Duodenal mucosa (tissue), 2 donors: ENCODE results near the gene SF3A1.

Experiments used
- H3K27ac ChIP-seq: one replicate; pipeline ENCODE4 v1.7.0; 2013; ENCODE audit warnings: low read depth, low read length
- H3K27me3 ChIP-seq, 2 donors: one replicate each; pipeline ENCODE4 v1.7.0; 2013; ENCODE audit warnings: low read length in 2 of 2, control low read depth in 1 of 2; ENCODE audit not compliant: insufficient read depth in 2 of 2, control insufficient read depth in 1 of 2
- H3K36me3 ChIP-seq, 2 donors: one replicate each; pipeline ENCODE4 v1.7.0; 2013; ENCODE audit warnings: low read length in 2 of 2, control low read depth in 1 of 2; ENCODE audit not compliant: insufficient read depth in 2 of 2, control insufficient read depth in 1 of 2
- H3K4me1 ChIP-seq, 2 donors: one replicate each; pipeline ENCODE4 v1.7.0; 2013; ENCODE audit warnings: low read length in 2 of 2, control low read depth in 1 of 2; ENCODE audit not compliant: insufficient read depth in 2 of 2, control insufficient read depth in 1 of 2
- H3K4me3 ChIP-seq, 2 donors: one replicate each; pipeline ENCODE4 v1.7.0; 2013; ENCODE audit warnings: low read length in 2 of 2, low read depth in 1 of 2
- H3K9ac ChIP-seq, 2 donors: one replicate each; pipeline ENCODE4 v1.7.0; 2013; ENCODE audit warnings: low read length in 2 of 2, low read depth in 1 of 2
- H3K9me3 ChIP-seq, 2 donors: one replicate each; pipeline ENCODE4 v1.7.0; 2013; ENCODE audit warnings: low read length in 2 of 2, control low read depth in 1 of 2; ENCODE audit not compliant: control insufficient read depth in 1 of 2

SF3A1 gene

DNA sequence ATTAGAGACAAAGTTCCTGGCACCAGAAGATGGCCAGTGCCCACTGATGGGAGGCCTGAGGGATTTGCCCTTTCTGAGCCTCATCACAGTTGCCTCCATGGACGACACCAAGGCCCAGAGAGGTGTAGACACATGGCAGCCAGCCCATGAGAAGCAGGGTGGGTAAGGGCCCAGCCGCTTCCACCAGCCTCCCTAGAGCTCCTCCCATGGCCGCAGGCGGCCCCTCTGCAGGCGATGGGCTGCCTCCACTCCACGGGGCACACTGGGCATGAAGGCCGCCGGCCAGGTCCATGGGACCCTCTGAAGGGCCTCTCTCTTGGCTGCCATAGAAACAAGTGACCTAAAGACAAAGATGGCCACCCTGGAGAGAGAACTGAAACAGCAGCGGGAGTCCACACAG lies 14.6 kb upstream of the SF3A1 start:
- no peaks in the 10 kb centered on the region for H3K27me3 ChIP-seq
- no peak overlapping the region for H3K27ac ChIP-seq
- H3K9me3 ChIP-seq, result no peaks in the 10 kb centered on the region
- H3K4me3 ChIP-seq, result no peak overlapping the region
- H3K4me1 ChIP-seq, result no peaks in the 10 kb centered on the region
- no peak overlapping the region for H3K9ac ChIP-seq
- peaks cover 0 to under 1% of the 10 kb centered on the region in 2 donors for H3K36me3 ChIP-seq

DNA sequence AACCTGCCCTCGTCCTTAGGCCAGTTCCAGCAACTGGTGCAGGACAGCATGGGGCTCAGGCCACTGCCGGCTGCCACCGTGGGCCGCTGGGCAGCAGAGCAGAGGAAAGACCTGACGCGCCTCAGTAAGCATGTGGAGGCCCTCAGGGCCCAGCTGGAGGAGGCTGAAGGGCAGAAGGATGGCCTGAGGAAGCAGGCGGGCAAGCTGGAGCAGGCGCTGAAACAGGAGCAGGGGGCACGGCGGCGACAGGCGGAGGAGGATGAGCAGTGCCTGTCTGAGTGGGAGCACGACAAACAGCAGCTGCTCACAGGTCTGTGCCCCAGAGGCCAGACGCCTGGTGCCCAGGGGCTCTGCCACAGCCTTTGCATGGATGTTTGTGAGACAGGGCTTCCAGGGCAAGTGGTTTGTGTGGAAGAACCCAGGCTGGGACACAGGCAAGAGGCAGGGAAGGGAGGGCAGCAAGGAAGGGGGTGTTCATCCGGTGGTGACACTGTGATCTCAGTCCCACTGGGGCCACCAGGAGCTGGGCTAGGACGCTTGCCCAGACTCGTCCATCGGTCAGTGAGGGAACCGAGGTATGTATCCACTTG lies 14.0 kb upstream of the SF3A1 start:
- H3K9me3 ChIP-seq, result no peaks in the 10 kb centered on the region
- no peak overlapping the region for H3K27ac ChIP-seq
- no peaks in the 10 kb centered on the region for H3K27me3 ChIP-seq
- no peaks in the 10 kb centered on the region for H3K4me1 ChIP-seq
- H3K36me3 ChIP-seq, result peaks cover 0 to 4% of the 10 kb centered on the region in 2 donors
- H3K9ac ChIP-seq, result no peak overlapping the region
- H3K4me3 ChIP-seq, result no peak overlapping the region

DNA sequence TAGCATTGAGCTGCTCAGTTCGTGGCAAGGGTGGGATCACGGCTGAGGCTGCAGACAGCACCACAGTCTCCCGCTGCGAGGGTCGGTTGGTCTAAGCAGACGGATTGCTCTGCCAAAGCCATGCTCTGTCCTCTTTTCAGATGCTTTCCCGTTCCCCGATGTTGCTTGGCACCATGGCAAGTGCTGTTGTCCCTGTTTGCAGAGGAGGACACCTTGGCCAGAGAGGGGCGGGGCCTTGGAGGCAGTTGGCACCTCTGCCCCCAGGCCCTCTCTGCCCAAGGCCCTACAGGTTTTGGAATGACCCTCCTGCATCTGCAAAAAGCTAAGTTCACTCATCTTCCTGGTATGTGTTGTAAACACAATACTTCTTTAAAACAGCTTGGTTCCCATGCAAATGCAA lies 11.7 kb upstream of the SF3A1 start:
- Histone ChIP-seq H3K36me3 (peaks cover 0 to 4% of the 10 kb centered on the region in 2 donors), H3K27me3 (no peaks in the 10 kb centered on the region), H3K9me3 (no peaks in the 10 kb centered on the region), H3K4me3 (no peak overlapping the region), H3K9ac (no peak overlapping the region), H3K4me1 (no peaks in the 10 kb centered on the region), H3K27ac (no peak overlapping the region)

DNA sequence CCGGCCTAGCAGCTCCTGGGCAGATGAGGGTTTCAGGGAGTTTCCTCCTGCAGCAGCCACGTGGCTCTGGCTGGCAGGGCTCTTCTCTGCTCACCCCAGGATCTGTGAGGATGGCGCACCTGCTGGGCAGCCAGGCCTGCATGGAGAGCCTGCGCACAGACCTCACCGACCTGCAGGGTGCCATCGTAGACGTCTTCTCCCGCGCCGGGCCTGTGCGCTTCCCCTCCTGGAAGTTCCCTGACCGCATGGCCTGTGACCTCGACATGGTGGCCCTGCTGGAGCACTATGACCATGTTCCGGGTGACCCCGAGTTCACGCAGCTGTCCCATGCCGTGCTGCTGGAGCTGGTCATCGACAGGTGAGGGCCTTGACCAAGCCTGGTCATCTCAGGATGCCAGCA lies 9.2 kb upstream of the SF3A1 start:
- Histone ChIP-seq H3K4me1 (no peaks in the 10 kb centered on the region), H3K9me3 (no peaks in the 10 kb centered on the region), H3K27me3 (no peaks in the 10 kb centered on the region), H3K36me3 (peaks cover 0 to 4% of the 10 kb centered on the region in 2 donors), H3K27ac (no peak overlapping the region), H3K4me3 (no peak overlapping the region), H3K9ac (no peak overlapping the region)

DNA sequence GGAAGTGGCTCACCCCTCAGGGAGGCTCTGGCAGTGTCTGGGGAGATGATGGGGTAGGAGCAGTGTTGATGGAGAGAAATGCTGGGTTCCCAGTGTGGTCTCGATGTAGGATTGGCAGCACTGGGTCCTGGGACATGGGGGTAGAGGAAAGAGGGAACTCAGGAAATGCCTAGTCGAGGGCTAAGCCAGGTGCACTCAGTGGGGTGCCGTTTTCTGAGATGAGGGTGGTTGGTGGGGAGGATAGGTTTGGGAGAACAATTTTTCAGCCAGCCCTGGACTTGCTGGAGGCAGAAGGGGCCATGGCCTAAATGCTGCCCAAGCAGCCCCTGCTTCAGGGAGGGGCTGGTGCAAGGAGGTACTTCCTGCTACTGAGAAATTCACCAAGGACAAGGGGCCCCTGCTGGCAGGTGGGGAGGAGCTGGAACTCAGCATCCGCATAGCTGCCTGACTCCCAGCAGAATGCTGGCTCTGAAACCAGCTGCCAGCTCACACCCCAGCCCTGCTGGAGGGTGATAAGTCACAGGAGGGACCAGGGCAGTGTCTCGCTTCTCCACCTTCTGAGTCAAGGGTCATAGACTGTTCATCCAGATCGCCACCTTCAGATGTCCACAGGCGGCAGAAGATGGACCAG lies 6.1 kb upstream of the SF3A1 start:
- H3K4me1 ChIP-seq, result no peaks in the 10 kb centered on the region
- H3K9me3 ChIP-seq, result no peaks in the 10 kb centered on the region
- H3K4me3 ChIP-seq, result no peak overlapping the region
- H3K9ac ChIP-seq, result no peak overlapping the region
- H3K36me3 ChIP-seq, result peaks cover 0 to 4% of the 10 kb centered on the region in 2 donors
- H3K27ac ChIP-seq, result no peak overlapping the region
- H3K27me3 ChIP-seq, result no peaks in the 10 kb centered on the region

DNA sequence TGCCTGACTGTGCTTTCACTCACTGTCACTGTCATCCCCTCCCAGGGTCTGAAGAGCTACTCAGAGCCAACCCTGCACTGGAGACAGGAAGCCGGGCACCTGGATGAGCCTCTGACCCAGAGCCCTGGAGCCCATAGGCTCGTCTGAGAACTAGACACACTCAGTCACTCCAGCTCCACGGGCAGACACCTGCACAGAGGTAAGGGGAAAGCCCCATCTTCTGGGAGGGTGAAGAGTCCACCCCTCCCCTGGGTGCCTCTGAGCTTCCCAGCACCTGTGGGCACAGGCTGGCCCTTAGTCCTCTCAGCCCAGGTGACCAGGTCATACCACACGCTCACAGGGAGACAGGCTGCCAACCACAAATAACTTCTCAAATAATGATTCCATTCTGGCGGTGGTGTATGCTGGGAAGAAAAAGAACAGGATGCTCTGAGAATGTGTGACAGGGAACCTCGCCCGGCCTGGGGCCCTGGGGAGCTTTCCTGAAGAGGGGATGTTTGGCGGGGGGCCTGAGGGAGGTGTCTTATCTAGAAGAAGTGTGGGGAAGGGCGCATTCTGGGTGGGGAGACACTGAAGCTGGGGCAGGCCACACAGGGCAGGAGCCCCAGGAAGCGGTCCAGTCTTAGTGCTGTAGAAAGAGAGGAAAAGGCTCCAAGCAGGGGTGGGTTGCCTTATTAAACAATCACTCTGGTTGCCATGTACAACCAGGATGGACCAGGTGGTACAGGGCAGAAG lies 5.4 kb upstream of the SF3A1 start:
- no peak overlapping the region for H3K4me3 ChIP-seq
- no peak overlapping the region for H3K27ac ChIP-seq
- H3K9ac ChIP-seq, result no peak overlapping the region
- H3K36me3 ChIP-seq, result peaks cover 0 to 4% of the 10 kb centered on the region in 2 donors
- H3K27me3 ChIP-seq, result no peaks in the 10 kb centered on the region
- H3K4me1 ChIP-seq, result peaks cover 2 to 3% of the 10 kb centered on the region in 2 donors
- no peaks in the 10 kb centered on the region for H3K9me3 ChIP-seq

DNA sequence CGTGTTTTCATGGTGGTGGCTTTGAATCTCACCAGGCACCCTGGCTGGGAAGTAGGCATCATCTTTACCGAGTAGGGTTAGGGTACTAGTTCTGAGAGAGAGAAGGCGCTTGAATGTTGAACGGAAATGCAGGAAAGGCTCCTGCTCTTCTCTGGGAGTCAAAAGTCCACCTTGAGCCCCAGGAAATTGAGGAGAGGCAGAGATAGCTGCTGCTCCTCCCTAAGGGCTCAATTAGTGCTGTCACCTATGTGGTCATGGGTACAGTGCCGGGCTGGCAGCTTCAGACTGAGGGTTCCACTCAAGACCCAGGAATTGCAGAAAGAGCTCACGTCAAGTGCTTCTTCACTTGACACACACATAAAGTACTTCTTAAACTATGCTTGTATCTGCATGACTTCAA lies 1.8 kb upstream of the SF3A1 start:
- H3K9ac ChIP-seq, result no peak overlapping the region
- no peaks in the 10 kb centered on the region for H3K9me3 ChIP-seq
- H3K27me3 ChIP-seq, result no peaks in the 10 kb centered on the region
- peaks cover 4% of the 10 kb centered on the region in 2 donors for H3K36me3 ChIP-seq
- no peak overlapping the region for H3K27ac ChIP-seq
- peaks cover 23 to 29% of the 10 kb centered on the region in 2 donors for H3K4me1 ChIP-seq
- no peak overlapping the region for H3K4me3 ChIP-seq

DNA sequence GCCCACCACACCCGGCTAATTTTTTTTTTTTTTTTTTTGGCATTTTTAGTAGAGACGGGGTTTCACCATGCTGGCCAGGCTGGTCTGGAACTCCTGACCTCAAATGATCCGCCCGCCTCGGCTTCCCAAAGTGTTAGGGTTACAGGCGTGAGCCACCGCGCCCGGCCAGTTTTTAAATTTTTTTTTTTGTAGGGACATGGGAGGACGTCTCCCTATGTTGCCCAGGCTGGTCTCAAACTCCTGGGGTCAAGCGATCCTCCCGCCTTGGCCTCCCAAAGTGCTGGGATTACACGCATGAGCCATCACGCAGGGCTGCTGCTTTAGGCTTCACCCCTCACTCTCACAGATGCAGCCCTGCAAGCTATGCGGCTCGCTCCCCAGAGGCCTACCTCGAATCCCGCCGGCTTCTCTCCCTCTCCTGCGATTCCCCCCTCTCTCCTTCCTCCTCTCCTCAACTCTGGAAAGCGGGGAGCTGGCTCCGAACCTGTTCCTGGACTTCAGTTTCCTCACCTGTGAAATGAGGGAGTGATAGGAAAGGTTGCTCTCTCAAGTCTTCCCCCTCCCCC lies 1.0 kb upstream of the SF3A1 start:
- Histone ChIP-seq H3K9ac (no peak overlapping the region), H3K27me3 (no peaks in the 10 kb centered on the region), H3K27ac (no peak overlapping the region), H3K4me1 (peaks cover 23 to 29% of the 10 kb centered on the region in 2 donors), H3K4me3 (no peak overlapping the region), H3K9me3 (no peaks in the 10 kb centered on the region), H3K36me3 (peaks cover 5 to 8% of the 10 kb centered on the region in 2 donors)

DNA sequence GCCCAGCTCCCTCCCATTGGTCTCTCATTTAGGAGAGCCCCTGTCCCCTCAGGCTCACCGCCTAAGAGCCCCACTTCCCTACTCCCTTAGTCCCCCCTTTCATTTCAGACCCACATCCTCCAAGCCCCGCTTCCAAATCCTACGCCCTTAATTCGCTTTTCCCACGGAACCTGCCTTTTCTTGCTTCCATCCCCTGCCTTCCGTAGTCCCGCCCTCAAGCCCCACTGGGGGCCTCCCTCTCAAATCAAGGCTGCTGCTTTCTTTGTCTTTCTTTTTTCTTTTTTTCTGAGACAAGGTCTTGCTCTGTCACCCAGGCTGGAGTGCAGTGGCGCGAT lies 509 bp upstream of the SF3A1 start:
- Histone ChIP-seq H3K27me3 (no peaks in the 10 kb centered on the region), H3K9ac (peak overlapping the region; percentile 70 to 89), H3K4me3 (peak overlapping the region; percentile 95 to 96), H3K4me1 (peaks cover 23 to 29% of the 10 kb centered on the region in 2 donors), H3K9me3 (no peaks in the 10 kb centered on the region), H3K36me3 (peaks cover 10 to 14% of the 10 kb centered on the region in 2 donors), H3K27ac (no peak overlapping the region)

DNA sequence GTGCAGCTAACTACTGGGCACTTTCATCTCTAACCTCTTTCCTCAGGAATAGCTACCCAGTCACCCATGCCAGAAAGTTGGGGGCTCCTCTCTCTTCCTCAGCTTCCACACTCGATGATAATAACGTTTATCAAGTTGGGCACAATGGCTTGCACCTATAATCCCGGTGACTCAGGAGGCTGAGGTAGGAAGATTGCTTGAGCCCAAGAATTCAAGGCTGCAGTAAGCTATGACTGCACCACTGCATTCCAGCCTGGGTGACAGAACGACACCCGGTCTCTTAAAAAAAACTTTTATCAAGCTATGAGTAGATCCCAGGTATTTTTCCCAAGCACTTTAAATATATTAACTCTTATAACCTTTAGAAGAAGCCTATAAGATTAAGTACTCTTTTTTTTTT lies 2.0 kb downstream of the SF3A1 start:
- peak overlapping the region in 1 of 2 donors; percentile 10 for H3K4me3 ChIP-seq
- H3K27ac ChIP-seq, result no peak overlapping the region
- H3K9ac ChIP-seq, result no peak overlapping the region
- H3K36me3 ChIP-seq, result peaks cover 24 to 34% of the 10 kb centered on the region in 2 donors
- no peaks in the 10 kb centered on the region for H3K9me3 ChIP-seq
- H3K27me3 ChIP-seq, result no peaks in the 10 kb centered on the region
- H3K4me1 ChIP-seq, result peaks cover 23 to 29% of the 10 kb centered on the region in 2 donors
